B cell (primary cell): ENCODE results near the gene CLDN25. TPM values are rescaled to one million over a fixed set of nuclear protein-coding genes. Genes with fewer than 3 reads are reported as not detected.

Experiments
- ATAC-seq: fragments of 200-7000 bp; cut with Tn5 transposase; one replicate; pipeline ENCODE4 v1.10.0; 2021; ENCODE audit warnings: low read depth, mild to moderate bottlenecking, moderate number of reproducible peaks, moderate library complexity
- CTCF ChIA-PET: fragments of 350-600 bp; sonication (Branson Sonifier 250); formaldehyde crosslinking; loops from one replicate; lab custom pipeline; 2021; ENCODE audit warnings: antibody characterized with exemption, inconsistent platforms; lab: Charles Lee
- POLR2A ChIA-PET: fragments of 350-600 bp; sonication (Branson Sonifier 250); formaldehyde crosslinking; loops from one replicate; lab custom pipeline; 2021; ENCODE audit warnings: antibody characterized with exemption; lab: Charles Lee
- DNase-seq: peaks from one replicate; pipeline ENCODE4 v3.0.0; 2013
- H2AFZ ChIP-seq: 2 replicates; pipeline ENCODE4 v1.6.1; 2012; ENCODE audit warnings: mild to moderate bottlenecking, low read depth, low read length; ENCODE audit not compliant: insufficient read depth, poor library complexity, severe bottlenecking
- H3K27ac ChIP-seq, 2 donors: 1 replicate in 1 of 2; 2 replicates in 1 of 2; pipeline ENCODE4 v1.5.1; 2012 to 2013; ENCODE audit warnings: low read length in 2 of 2, mild to moderate bottlenecking in 2 of 2, moderate library complexity in 1 of 2
- H3K27me3 ChIP-seq, 4 experiments: fragments of 200-600 bp in 1 of 4; sonication (generic) in 1 of 4; replicated peaks in 1 of 4; 1 replicate in 2 of 4; 2 replicates in 2 of 4; pipeline versions ENCODE4 v1.6.1 to v1.7.0; 2013 to 2016; ENCODE audit warnings: low read length in 3 of 4, mild to moderate bottlenecking in 2 of 4, mixed read lengths in 1 of 4, moderate library complexity in 1 of 4; ENCODE audit not compliant: insufficient read depth in 4 of 4, control insufficient read depth in 3 of 4; ENCODE audit errors: control extremely low read depth in 1 of 4
- H3K36me3 ChIP-seq, 2 experiments: replicated peaks in 1 of 2; 1 replicate in 1 of 2; 2 replicates in 1 of 2; pipeline versions ENCODE4 v1.6.1 to v1.7.1; 2013; ENCODE audit warnings: low read length in 1 of 2; ENCODE audit not compliant: insufficient read depth in 2 of 2, control insufficient read depth in 1 of 2; ENCODE audit errors: control extremely low read depth in 1 of 2, extremely low read depth in 1 of 2
- H3K4me1 ChIP-seq, 2 donors: fragments of 200-600 bp in 1 of 2; sonication (generic) in 1 of 2; 1 replicate in 1 of 2; 2 replicates in 1 of 2; pipeline versions ENCODE4 v1.5.1 to v1.6.1; 2013 to 2017; ENCODE audit warnings: low read length in 2 of 2; ENCODE audit not compliant: control insufficient read depth in 2 of 2, insufficient read depth in 2 of 2
- H3K4me2 ChIP-seq: replicated peaks from 2 replicates; pipeline ENCODE3; 2012; ENCODE audit warnings: mild to moderate bottlenecking, low read depth, low read length; ENCODE audit not compliant: poor library complexity, severe bottlenecking
- H3K4me3 ChIP-seq, 5 experiments: fragments of 200-600 bp in 1 of 5; sonication (generic) in 1 of 5; 1 replicate in 3 of 5; 2 replicates in 2 of 5; pipeline versions ENCODE4 v1.5.1 to v1.7.0; 2011 to 2016; ENCODE audit warnings: low read length in 4 of 5, mild to moderate bottlenecking in 4 of 5, low read depth in 2 of 5, control low read depth in 1 of 5, moderate library complexity in 1 of 5; ENCODE audit not compliant: insufficient read depth in 1 of 5; ENCODE audit errors: control extremely low read depth in 1 of 5, extremely low read depth in 1 of 5
- H3K79me2 ChIP-seq: fragments of 200-600 bp; sonication (generic); one replicate; pipeline ENCODE4 v1.6.0; 2016; ENCODE audit warnings: low read length; ENCODE audit not compliant: control insufficient read depth, insufficient read depth
- H3K9ac ChIP-seq: fragments of 200-600 bp; sonication (generic); 2 replicates; pipeline ENCODE4 v1.6.1; 2017; ENCODE audit warnings: mild to moderate bottlenecking, low read length, moderate library complexity
- H3K9me3 ChIP-seq, 3 donors: one replicate each; pipeline versions ENCODE4 v1.6.1 to v1.7.1; 2013; ENCODE audit warnings: low read length in 2 of 3; ENCODE audit not compliant: control insufficient read depth in 2 of 3, insufficient read depth in 1 of 3; ENCODE audit errors: control extremely low read depth in 1 of 3
- H4K20me1 ChIP-seq: 2 replicates; pipeline ENCODE4 v1.6.0; 2012; ENCODE audit warnings: mild to moderate bottlenecking, low read length; ENCODE audit not compliant: insufficient read depth, control insufficient read depth, poor library complexity, severe bottlenecking
- H3K27ac Mint-ChIP-seq: one replicate; pipeline ENCODE4 v1.8.0; 2021; ENCODE audit warnings: mixed read lengths
- H3K27me3 Mint-ChIP-seq: one replicate; pipeline ENCODE4 v1.8.0; 2021; ENCODE audit warnings: mixed read lengths
- H3K4me1 Mint-ChIP-seq: one replicate; pipeline ENCODE4 v1.8.0; 2021; ENCODE audit warnings: mixed read lengths
- H3K4me3 Mint-ChIP-seq: one replicate; pipeline ENCODE4 v1.8.0; 2021; ENCODE audit warnings: mixed read lengths
- H3K9me3 Mint-ChIP-seq: one replicate; pipeline ENCODE4 v1.8.0; 2022; ENCODE audit warnings: mixed read lengths; ENCODE audit not compliant: insufficient read depth
- EZH2 ChIP-seq: IDR thresholded peaks from 2 replicates; pipeline ENCODE4 v1.6.1; 2012; ENCODE audit warnings: borderline replicate concordance, low read depth, mild to moderate bottlenecking, moderate library complexity, low read length; ENCODE audit not compliant: insufficient read depth, poor library complexity, severe bottlenecking
- intact Hi-C: fragments of 100-400 bp; cut with micrococcal nuclease; formaldehyde crosslinking; loops from one replicate; pipeline ENCODE4 v1.10.0; 2022
- polyA plus RNA-seq: library from polyadenylated mRNA; depleted of rRNA; stranded (reverse); fragments of >200 nt; gene quantifications from 2 replicates; pipeline ENCODE4 v1.2.3, GENCODE V29; 2012
- total RNA-seq, 2 donors: library from RNA; stranded (reverse); fragments of 120-200 nt in 1 of 2; gene quantifications; 1 replicate in 1 of 2; 2 replicates in 1 of 2; pipeline versions ENCODE4 v1.2.3 to v1.2.4, GENCODE V29; 2013 to 2022
- TF ChIP-seq, protein P1 (sequence below): fragments of 200-600 bp; IDR thresholded peaks from one replicate; pipeline ENCODE4 v1.8.0; 2022; ENCODE audit warnings: antibody characterized with exemption, mild to moderate bottlenecking

The CLDN25 gene
- total and polyA plus RNA-seq, 2 donors (not counting 1 experiment from before 2014, with no cell fraction given): not detected

- CTCF ChIA-PET: interaction anchor here (1.0 to 8.6 kb wide), 3 partner anchors 15 to 460 kb away, joined by 3 to 207 read pairs (median 3); no protein-coding TSS in a partner anchor
- H3K27me3 ChIP-seq: no peaks in the 10 kb centered on the region
- no peak overlapping the region for H3K4me2 ChIP-seq
- no peaks in the 10 kb centered on the region for H4K20me1 ChIP-seq
- intact Hi-C loops: no loop called here
- H3K36me3 ChIP-seq: peaks cover 3 to 78% of the 10 kb centered on the region in 2 experiments
- no peaks in the 10 kb centered on the region for H3K27me3 Mint-ChIP-seq
- no peak overlapping the region for H3K27ac ChIP-seq
- POLR2A ChIA-PET: no interaction called here
- H3K4me3 ChIP-seq: no peak overlapping the region
- H2AFZ ChIP-seq: no peak overlapping the region
- no peaks in the 10 kb centered on the region for H3K4me1 ChIP-seq
- ATAC-seq (no peak), DNase-seq (no peak)
- peaks cover 4% of the 10 kb centered on the region for H3K4me1 Mint-ChIP-seq
- H3K9me3 ChIP-seq: no peaks in the 10 kb centered on the region
- TF ChIP-seq EZH2: no peak
- TF ChIP-seq, protein P1, sequence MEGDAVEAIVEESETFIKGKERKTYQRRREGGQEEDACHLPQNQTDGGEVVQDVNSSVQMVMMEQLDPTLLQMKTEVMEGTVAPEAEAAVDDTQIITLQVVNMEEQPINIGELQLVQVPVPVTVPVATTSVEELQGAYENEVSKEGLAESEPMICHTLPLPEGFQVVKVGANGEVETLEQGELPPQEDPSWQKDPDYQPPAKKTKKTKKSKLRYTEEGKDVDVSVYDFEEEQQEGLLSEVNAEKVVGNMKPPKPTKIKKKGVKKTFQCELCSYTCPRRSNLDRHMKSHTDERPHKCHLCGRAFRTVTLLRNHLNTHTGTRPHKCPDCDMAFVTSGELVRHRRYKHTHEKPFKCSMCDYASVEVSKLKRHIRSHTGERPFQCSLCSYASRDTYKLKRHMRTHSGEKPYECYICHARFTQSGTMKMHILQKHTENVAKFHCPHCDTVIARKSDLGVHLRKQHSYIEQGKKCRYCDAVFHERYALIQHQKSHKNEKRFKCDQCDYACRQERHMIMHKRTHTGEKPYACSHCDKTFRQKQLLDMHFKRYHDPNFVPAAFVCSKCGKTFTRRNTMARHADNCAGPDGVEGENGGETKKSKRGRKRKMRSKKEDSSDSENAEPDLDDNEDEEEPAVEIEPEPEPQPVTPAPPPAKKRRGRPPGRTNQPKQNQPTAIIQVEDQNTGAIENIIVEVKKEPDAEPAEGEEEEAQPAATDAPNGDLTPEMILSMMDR: no peak
- no peak overlapping the region for H3K9ac ChIP-seq
- H3K27ac Mint-ChIP-seq: no peak overlapping the region
- no peaks in the 10 kb centered on the region for H3K79me2 ChIP-seq
- no peak overlapping the region for H3K4me3 Mint-ChIP-seq
- H3K9me3 Mint-ChIP-seq: no peaks in the 10 kb centered on the region
Measured at GRCh38 chr11:113802621-113803020, 23.0 kb downstream of the CLDN25 start.

DNA sequence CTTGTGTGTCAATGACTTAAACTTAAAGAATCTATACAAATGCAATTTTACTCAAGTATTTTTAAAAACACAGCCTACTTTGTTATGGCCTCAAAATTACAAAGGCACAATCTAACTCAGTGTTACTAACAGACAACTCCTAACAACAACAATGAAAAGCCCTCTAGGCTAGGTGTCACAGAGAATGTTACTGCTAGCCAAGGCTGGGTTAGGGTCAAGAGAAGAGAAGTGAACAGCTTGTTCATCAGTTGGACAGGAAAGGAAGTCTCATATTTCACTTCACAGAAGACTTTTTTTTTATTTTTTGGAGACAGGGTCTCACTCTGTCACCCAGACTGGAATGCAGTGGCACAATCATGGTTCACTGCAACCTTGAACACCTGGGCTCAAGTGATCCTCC, 26.0 kb downstream of the CLDN25 start:
- ATAC-seq: no peak
- intact Hi-C loops: loop anchor here (1.0 to 5.0 kb wide), 3 partner anchors 37 to 456 kb away; no protein-coding TSS in a partner anchor
- no peaks in the 10 kb centered on the region for H3K4me1 ChIP-seq
- Mint-ChIP-seq H3K9me3 (no peaks in the 10 kb centered on the region), H3K4me1 (peaks cover 4% of the 10 kb centered on the region), H3K27me3 (no peaks in the 10 kb centered on the region), H3K27ac (peak overlapping the region; percentile 56), H3K4me3 (no peak overlapping the region)
- no peaks in the 10 kb centered on the region for H4K20me1 ChIP-seq
- DNase-seq: no peak
- no peak overlapping the region for H3K4me3 ChIP-seq
- no peaks in the 10 kb centered on the region for H3K27me3 ChIP-seq
- H3K36me3 ChIP-seq: peaks cover 3 to 80% of the 10 kb centered on the region in 2 experiments
- H3K4me2 ChIP-seq: no peak overlapping the region
- ChIA-PET POLR2A (no interaction called here), CTCF (interaction anchor here (0.7 to 8.6 kb wide), 22 partner anchors 10 to 463 kb away, joined by 3 to 207 read pairs (median 5); partner anchors contain the start of gene USP28)
- H3K9ac ChIP-seq: no peak overlapping the region
- H3K79me2 ChIP-seq: no peaks in the 10 kb centered on the region
- TF ChIP-seq EZH2: no peak
- TF ChIP-seq, protein P1: no peak
- no peaks in the 10 kb centered on the region for H3K9me3 ChIP-seq
- H2AFZ ChIP-seq: no peak overlapping the region
- H3K27ac ChIP-seq: no peak overlapping the region
